HG02623 (cell line): ENCODE results near the gene ZMYND10.
A peak's percentile ranks its signal among the peaks of the same experiment; 100 is the strongest.

Experiments
- ATAC-seq: cut with Tn5 transposase; IDR thresholded peaks from one replicate; pipeline ENCODE4 v1.9.1; 2021; ENCODE audit warnings: moderate library complexity; ENCODE audit not compliant: unreplicated experiment

ZMYND10 gene

GRCh38 chr3:50327129-50327528 is 18.4 kb downstream of the ZMYND10 start:
- ATAC-seq, result no peak

GRCh38 chr3:50326182-50326541 is 19.4 kb downstream of the ZMYND10 start:
- no peak for ATAC-seq

- no peak for ATAC-seq
Observed at GRCh38 chr3:50325497-50326181, 19.9 kb downstream of the ZMYND10 start.

DNA sequence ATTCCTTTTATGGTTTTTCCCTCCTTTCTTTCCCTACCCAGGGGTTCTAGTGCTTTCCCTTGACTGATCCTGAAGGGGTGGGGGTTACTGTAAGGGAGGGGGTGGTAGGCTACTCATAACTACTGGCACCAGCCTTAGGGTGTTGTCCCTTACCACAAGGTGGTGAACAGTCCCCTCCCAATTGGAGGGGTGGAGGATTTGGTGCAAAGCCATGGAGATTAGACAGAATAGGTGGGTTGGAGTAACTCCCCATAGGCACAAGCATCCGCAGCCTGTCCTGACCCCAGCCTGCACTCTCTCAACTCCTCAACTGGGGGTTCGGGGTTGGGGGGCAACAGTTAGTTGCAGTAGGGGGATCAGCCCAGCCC is 20.4 kb downstream of the ZMYND10 start:
- no peak for ATAC-seq

DNA sequence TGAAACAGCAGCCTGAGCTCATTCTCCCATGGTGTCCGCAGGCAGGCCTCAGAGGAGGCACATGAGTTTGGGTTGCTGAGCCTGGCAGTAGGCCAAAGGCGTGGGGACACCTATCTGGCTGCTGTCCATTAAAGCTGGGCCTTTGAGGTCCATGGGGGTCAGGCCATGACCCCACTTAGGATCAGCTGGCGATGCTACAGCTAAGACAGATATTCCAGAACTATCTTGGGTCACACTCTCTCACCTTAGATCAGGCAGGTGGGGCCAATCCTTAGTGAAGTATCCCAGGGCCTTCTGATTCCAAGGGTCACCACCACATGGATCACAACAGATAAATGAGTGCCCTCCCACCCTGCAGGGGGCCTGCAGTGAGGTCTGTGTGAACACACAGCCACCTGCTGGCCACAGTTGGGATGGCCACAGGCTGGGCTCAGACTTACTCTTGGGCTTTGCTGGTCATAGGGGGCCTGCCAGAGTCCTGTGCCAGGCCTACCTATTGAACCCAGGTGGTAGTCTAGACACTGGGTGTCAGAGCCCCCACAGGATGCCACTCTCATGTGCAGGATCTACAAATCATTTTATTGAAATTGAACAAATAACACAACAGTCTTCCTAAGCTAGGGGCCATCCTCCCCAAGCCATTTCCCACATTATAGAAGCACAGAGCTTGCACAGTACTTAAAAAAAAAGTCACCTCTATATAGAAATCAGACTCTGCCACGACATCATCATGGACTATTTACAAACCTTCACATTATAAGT is 21.0 kb downstream of the ZMYND10 start:
- no peak for ATAC-seq

DNA sequence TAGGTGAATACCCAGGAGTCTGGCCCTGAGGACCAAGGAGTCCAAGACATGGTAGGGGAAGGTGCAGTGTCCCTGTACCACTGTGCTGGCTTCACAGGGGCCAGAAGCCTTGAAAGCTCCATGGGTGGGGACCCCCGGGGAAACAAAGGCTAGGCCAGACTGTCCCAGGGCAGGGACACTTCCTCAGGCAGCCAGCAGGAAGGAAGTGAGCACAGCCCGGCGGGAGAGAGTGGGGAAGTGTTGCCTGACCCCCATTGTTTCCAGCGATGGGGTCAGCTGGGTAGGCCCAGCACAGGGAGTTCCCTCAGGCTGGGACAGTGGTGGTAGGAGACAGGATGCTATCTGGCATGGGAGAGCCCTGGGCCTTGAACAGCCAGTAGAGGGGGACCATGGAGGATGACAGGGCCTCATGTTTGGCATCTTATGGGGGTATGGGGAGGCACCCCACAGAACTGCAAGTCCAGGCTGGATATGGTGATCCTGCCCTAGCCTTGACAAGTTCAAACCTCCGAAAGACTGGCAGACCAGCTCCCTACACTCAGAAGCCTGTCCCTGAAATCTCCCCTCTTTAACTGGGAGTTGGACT is 21.8 kb downstream of the ZMYND10 start:
- no peak for ATAC-seq

GRCh38 chr3:50323092-50323600 is 22.4 kb downstream of the ZMYND10 start:
- ATAC-seq, result no peak

DNA sequence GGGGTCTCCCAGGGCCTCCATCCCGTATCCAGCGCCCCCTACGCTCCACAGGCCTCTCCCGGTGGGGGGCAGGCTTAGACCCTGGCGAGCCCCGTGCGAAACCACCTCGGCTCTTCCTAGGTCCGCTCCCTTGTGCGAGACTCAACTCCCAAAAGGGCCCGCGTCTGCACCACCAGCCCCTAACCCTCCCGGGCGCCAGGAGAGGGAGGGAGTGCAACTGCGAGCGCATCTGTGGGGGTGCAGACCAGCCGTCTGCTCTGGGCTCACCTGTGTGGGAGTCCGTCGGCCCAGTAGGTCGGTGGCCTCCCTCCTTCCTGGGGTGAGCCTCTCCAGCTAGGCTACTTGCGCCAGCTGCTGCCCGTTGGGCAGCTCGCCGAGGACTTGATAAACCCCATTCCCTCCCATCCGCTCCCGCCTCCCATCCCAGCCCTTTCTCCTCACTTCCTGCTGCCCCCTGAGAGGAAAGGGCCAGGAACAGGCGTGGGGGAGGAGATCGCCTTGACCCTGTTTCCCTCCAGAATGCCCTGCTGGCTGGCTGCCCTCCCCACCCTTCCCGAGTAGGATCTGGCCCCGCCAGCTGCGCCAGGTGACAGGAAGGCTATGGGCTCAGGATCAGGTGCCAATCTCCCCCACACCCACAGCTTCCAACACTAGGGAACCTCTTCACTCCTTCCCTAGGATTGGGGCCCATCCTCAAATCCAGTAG is 23.0 kb downstream of the ZMYND10 start, which contains the start of gene HYAL2:
HYAL2 (minus strand) TSS at position 360 of the 706 bp plus-strand sequence. CDS start 2,256 bp downstream, outside the sequence.
- ATAC-seq, result no peak

GRCh38 chr3:50322115-50322385 is 23.5 kb downstream of the ZMYND10 start:
- no peak for ATAC-seq

DNA sequence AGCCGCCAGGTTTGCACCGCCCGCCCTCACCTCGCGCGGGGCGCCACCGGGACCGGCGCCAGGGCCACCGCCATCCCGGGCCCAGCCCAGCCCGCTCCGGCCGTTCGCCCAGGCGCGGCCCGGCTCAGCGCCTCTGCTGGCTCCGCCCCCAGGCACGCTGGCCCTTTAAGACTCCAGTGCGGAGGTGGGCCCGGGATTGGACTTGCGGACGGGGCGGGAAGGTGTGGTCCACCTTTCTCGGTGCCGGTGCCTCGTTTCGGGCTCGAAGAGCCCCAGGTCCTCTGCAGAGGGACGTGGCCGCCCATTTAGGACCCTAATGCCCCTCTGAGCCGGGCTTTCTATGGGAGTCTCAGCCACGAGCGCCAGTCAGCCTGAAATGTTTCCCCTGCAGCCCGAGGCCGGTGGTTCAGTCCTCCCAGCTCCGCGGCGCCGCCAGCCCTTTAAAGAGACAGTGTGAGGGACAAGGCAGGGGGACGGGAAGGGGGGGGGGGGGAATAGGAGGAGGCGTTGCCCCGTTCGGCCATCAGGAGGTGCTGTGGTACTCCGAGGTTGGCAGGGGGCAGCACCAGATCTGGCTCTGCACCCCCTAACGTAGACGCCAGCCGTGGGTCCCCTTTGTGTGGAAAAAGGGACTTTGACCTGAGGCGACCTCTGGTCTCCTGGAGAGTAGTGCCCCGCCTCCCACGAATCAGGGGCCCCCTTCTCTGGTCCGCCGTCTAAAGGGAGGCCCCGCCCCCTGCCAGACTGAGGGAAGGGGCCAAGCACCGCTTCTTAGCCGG is 24.0 kb downstream of the ZMYND10 start:
- peak; percentile 79 for ATAC-seq

DNA sequence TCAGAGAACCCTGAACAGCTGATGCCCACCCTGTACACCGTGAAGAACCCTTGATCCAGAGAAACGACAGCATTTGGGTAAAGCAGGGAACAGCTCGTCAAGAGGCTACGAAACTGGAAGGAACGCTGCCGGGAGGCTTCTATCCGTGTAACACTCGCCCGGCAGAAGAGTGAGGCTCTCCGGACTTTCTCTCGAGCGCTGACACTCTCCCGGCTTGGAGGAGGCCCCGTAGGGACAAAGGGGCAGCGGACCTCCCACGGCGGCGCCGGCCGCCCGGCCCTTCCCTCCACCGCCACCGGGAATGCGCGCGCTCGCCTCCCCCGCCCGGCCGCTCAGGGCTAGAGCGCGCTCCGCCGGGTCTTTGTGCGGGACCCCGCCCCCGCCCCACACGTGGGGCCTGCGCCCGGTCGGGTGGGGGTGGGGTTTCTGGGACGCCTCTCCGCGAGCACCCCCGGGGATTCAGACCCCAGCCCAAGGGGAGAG is 24.6 kb downstream of the ZMYND10 start:
- peak; percentile 42 for ATAC-seq

GRCh38 chr3:50319894-50320625 is 25.5 kb downstream of the ZMYND10 start:
- no peak for ATAC-seq

DNA sequence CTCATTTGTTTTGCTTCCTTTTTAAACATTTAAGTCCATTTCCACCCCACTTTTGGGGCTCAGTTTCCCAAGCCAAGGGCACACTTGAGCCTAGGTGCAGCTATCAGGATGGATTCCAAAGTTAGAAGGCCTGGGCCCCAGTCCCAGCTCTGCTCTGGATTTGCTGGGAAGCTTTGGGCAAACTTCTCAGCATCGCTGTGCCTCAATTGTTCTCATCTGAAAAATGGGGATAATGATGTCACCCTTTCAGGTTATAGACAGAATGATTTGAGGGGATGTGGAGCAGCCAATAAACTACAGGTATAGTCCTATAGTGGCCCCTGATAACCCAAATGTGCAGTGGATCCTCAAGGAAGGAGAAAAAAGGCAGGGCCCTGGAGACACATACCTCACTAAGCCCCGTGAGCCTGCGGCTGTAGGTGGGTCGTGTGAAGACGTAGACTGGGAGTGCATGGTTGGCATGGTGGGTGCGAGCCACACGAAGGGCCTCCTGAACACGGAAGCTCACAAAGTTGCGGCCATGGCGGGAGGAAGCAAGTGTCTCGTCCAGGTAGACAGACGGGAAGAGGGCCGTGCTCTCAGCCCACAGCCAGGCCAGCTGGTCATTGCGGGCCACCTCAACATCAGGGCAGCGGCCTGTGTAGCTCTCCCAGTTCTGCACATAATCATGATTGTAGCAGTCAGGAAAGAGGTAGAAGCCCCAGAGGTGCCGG is 26.2 kb downstream of the ZMYND10 start:
- ATAC-seq, result no peak

DNA sequence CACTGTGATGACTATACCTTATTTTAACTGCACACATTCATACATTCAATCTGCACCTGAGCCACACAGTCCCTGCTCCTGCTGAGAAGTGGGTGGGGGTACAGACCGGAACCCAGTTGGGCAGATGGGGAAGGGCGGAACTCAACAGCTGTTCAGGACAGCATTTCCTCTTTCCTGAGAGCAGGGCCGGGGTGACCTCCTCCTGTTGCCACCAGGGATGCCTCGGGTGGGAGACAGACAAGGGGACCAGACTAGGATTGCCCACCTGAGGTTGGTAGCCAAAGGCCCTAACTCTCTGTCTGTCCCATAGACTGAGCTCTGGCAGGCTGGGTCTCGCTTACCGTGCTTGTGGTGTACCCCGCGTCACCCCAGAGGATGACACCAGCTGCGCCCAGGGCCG is 26.9 kb downstream of the ZMYND10 start:
- ATAC-seq, result no peak

DNA sequence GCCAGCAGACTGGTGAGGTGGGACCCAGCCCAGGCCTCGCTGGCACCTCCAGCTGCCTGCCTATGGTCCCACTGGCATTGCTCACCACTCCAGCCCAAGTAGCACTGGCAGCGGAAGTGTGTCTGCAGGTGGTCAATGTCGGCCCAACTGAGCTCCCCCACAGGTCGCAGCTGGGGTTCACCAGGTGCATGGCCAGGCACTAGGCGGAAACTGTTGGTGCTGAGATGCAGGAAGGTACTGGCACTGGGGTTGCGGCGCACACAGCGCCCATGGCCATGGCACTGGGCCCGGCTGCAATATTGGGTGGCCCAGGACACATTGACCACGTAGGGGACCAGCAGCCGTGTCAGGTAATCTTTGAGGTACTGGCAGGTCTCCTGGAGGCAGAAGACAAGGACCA is 27.4 kb downstream of the ZMYND10 start:
- ATAC-seq, result no peak

DNA sequence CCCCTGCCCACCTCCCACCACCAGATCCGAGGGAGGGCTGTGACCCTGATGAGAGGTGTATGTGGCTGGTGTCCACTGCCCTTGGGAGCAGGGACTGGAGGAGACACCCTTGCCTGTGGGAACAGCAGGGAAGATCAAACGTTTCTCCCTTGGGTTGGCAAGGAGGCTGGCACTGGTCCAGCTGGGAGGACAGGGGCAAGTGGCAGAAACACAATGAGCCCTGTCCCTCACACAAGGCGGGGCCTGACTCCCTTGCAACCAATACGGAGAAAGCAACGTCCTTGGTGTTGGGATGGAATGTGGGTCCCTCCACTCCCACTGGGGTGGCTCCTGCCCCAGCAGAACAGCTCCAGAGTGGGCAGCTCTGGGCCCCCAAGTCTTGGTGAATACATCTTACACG is 28.2 kb downstream of the ZMYND10 start:
- no peak for ATAC-seq

DNA sequence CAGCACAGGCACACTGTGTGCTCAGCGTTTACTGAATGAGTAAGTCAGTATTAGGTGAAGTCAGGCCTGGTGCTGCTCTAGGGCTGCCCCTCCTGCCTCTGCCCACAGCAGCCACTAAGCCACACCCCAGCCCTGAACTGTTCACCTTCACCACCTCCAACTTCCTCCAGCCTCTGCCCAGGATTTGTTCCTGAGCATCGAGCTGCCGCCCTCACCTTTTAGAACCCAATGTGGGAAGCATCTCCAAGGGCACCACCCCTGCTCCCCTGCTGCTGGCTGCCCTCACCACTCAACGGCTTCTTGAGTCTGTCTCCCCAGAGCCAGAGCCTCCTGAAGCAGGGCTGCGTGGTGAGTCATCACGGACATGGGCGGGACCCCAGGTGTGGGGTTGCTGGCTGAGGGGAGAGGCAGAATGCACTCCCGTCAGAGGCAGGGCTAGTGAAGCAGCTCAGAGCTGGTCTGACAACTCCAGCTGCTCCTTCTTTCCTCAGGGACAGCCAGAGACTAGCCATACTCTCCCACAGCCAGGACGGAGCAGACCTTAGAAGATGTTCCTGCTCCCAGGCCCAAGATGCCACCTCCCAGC is 28.8 kb downstream of the ZMYND10 start:
- ATAC-seq, result no peak

DNA sequence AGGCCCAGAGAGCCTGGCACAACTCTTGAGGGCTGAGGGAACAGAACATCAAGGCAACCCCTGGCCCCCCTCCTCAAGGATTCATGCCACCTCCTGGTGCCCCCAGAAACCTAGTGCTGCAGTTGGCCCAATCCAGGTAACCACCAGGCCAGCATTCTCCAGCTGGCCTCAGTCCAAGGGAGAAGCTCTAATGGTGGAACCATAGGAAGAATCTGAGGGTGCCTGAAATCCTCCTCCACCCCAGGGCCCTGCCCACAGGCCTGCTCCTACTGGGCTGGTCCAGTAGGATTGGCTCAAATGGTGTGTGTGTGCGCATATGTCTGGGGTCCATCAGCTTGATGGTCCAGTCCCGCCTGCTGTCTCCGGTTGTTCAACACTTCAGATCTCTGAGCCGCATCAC is 30.7 kb downstream of the ZMYND10 start:
- ATAC-seq, result no peak

DNA sequence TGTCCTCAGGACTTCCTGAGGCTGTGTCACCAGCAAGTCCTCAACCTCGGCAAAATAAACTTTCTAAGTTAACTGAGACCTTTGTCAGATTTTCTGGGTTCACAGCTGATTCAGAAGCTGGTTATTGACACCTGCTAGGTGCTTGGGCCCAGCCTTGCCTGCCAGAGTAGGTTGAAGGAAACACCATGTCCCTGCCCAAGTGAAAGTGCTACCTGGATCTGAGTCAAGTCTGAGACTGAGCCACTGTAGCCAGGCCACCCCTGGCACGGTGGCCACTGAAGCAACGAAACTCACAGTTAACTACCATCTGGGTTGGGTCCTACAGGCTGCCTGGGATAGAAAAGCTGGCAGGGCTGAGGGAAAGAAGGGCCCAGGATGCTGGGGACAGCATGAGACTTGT is 31.2 kb downstream of the ZMYND10 start:
- no peak for ATAC-seq
